Astrocyte (in vitro differentiated cells and primary cell): ENCODE data around the gene TMEM198. TPM values are rescaled to one million over a fixed set of nuclear protein-coding genes. Genes with fewer than 3 reads are reported as not detected.

Experiments used
- DNase-seq: peaks from one replicate; pipeline ENCODE4 v3.0.0-alpha.2; 2010; ENCODE audit warnings: low read depth
- FAIRE-seq: peaks from 2 replicates; lab custom pipeline; 2011; peaks lifted over from hg19 to GRCh38; lab: Jason Lieb, UNC
- H2AFZ ChIP-seq: 2 replicates; pipeline ENCODE4 v1.6.0; 2012; ENCODE audit warnings: low read depth, low read length, inconsistent platforms
- H3K27ac ChIP-seq: 2 replicates; pipeline ENCODE4 v1.5.1; 2011; ENCODE audit warnings: low read depth, low read length, inconsistent platforms
- H3K27me3 ChIP-seq: 2 replicates; pipeline ENCODE4 v1.6.0; 2011; ENCODE audit warnings: low read length, inconsistent platforms; ENCODE audit not compliant: insufficient read depth
- H3K36me3 ChIP-seq: 2 replicates; pipeline ENCODE4 v1.5.1; 2011; ENCODE audit warnings: low read length, inconsistent platforms; ENCODE audit not compliant: insufficient read depth
- H3K4me1 ChIP-seq: 2 replicates; pipeline ENCODE4 v1.5.1; 2011; ENCODE audit warnings: low read length, inconsistent platforms; ENCODE audit not compliant: insufficient read depth
- H3K4me2 ChIP-seq: 2 replicates; pipeline ENCODE4 v1.6.0; 2012; ENCODE audit warnings: low read length, inconsistent platforms
- H3K4me3 ChIP-seq: 2 replicates; pipeline ENCODE4 v1.5.1; 2011; ENCODE audit warnings: low read depth, mild to moderate bottlenecking, low read length, inconsistent platforms; ENCODE audit not compliant: insufficient read depth
- H3K79me2 ChIP-seq: 2 replicates; pipeline ENCODE4 v1.6.0; 2012; ENCODE audit warnings: mild to moderate bottlenecking, low read length, inconsistent platforms; ENCODE audit not compliant: insufficient read depth
- H3K9ac ChIP-seq: 2 replicates; pipeline ENCODE4 v1.6.0; 2012; ENCODE audit warnings: mild to moderate bottlenecking, low read length, inconsistent platforms
- H3K9me3 ChIP-seq: 2 replicates; pipeline ENCODE4 v1.5.1; 2012; ENCODE audit warnings: low read depth, mild to moderate bottlenecking, low read length, inconsistent platforms; ENCODE audit not compliant: insufficient read depth
- H4K20me1 ChIP-seq: 2 replicates; pipeline ENCODE4 v1.6.0; 2012; ENCODE audit warnings: low read length, inconsistent platforms; ENCODE audit not compliant: insufficient read depth
- H3K27ac Mint-ChIP-seq: one replicate; pipeline ENCODE4 v1.8.0; 2021; ENCODE audit warnings: mild to moderate bottlenecking, mixed read lengths; ENCODE audit not compliant: unreplicated experiment
- H3K27me3 Mint-ChIP-seq: one replicate; pipeline ENCODE4 v1.8.0; 2021; ENCODE audit warnings: low read depth, mixed read lengths; ENCODE audit not compliant: unreplicated experiment
- H3K36me3 Mint-ChIP-seq: one replicate; pipeline ENCODE4 v1.8.0; 2021; ENCODE audit warnings: low read depth, mixed read lengths; ENCODE audit not compliant: unreplicated experiment
- H3K4me1 Mint-ChIP-seq: one replicate; pipeline ENCODE4 v1.8.0; 2021; ENCODE audit warnings: low read depth, mixed read lengths; ENCODE audit not compliant: unreplicated experiment
- H3K4me3 Mint-ChIP-seq: one replicate; pipeline ENCODE4 v1.8.0; 2021; ENCODE audit warnings: mild to moderate bottlenecking, moderate library complexity, mixed read lengths; ENCODE audit not compliant: unreplicated experiment
- H3K9me3 Mint-ChIP-seq: one replicate; pipeline ENCODE4 v1.8.0; 2021; ENCODE audit warnings: mild to moderate bottlenecking, mixed read lengths; ENCODE audit not compliant: unreplicated experiment
- EZH2 ChIP-seq: IDR thresholded peaks from 2 replicates; pipeline ENCODE4 v1.6.1; 2012; ENCODE audit warnings: mild to moderate bottlenecking, low read length, inconsistent platforms; ENCODE audit not compliant: insufficient read depth
- total RNA-seq: library from RNA; stranded (reverse); gene quantifications from 2 replicates; pipeline ENCODE4 v1.2.1, GENCODE V29; 2021
- TF ChIP-seq, protein P1 (sequence below): IDR thresholded peaks from 2 replicates; pipeline ENCODE4 v1.5.1; 2011; ENCODE audit warnings: low read depth, mild to moderate bottlenecking, inconsistent platforms, low read length, moderate library complexity; ENCODE audit not compliant: insufficient read depth

TMEM198 gene
- total RNA-seq, 1 donor from 2014 or later, result 3.8 TPM

GRCh38 chr2:219505585-219505984 is 38.2 kb upstream of the TMEM198 start:
- Histone ChIP-seq H3K9ac (no peak overlapping the region), H3K79me2 (no peaks in the 10 kb centered on the region), H2AFZ (no peak overlapping the region), H3K27me3 (peaks cover 2% of the 10 kb centered on the region), H4K20me1 (peaks cover 8% of the 10 kb centered on the region), H3K4me1 (peaks cover 25% of the 10 kb centered on the region), H3K4me3 (no peak overlapping the region), H3K27ac (no peak overlapping the region), H3K9me3 (no peaks in the 10 kb centered on the region), H3K36me3 (peaks cover 7% of the 10 kb centered on the region), H3K4me2 (no peak overlapping the region)
- no peak for FAIRE-seq
- Mint-ChIP-seq H3K9me3 (peaks cover 2% of the 10 kb centered on the region), H3K4me1 (peaks cover 19% of the 10 kb centered on the region), H3K36me3 (peaks cover 19% of the 10 kb centered on the region), H3K27me3 (peaks cover 2% of the 10 kb centered on the region), H3K27ac (no peak overlapping the region), H3K4me3 (no peak overlapping the region)
- no peak for DNase-seq
- TF ChIP-seq, protein P1, sequence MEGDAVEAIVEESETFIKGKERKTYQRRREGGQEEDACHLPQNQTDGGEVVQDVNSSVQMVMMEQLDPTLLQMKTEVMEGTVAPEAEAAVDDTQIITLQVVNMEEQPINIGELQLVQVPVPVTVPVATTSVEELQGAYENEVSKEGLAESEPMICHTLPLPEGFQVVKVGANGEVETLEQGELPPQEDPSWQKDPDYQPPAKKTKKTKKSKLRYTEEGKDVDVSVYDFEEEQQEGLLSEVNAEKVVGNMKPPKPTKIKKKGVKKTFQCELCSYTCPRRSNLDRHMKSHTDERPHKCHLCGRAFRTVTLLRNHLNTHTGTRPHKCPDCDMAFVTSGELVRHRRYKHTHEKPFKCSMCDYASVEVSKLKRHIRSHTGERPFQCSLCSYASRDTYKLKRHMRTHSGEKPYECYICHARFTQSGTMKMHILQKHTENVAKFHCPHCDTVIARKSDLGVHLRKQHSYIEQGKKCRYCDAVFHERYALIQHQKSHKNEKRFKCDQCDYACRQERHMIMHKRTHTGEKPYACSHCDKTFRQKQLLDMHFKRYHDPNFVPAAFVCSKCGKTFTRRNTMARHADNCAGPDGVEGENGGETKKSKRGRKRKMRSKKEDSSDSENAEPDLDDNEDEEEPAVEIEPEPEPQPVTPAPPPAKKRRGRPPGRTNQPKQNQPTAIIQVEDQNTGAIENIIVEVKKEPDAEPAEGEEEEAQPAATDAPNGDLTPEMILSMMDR, result no peak
- TF ChIP-seq EZH2, result no peak

- Histone ChIP-seq H4K20me1 (peaks cover 8% of the 10 kb centered on the region), H3K36me3 (peaks cover 7% of the 10 kb centered on the region), H3K27me3 (peaks cover 2% of the 10 kb centered on the region), H3K27ac (no peak overlapping the region), H3K4me3 (no peak overlapping the region), H3K9ac (peak overlapping the region; percentile 1), H3K4me1 (peaks cover 21% of the 10 kb centered on the region), H3K4me2 (no peak overlapping the region), H2AFZ (no peak overlapping the region), H3K9me3 (no peaks in the 10 kb centered on the region), H3K79me2 (no peaks in the 10 kb centered on the region)
- H3K4me1 Mint-ChIP-seq, result peaks cover 18% of the 10 kb centered on the region
- H3K27me3 Mint-ChIP-seq, result peaks cover 2% of the 10 kb centered on the region
- H3K27ac Mint-ChIP-seq, result no peak overlapping the region
- TF ChIP-seq EZH2, result no peak
- TF ChIP-seq, protein P1, result no peak
- peaks cover 2% of the 10 kb centered on the region for H3K9me3 Mint-ChIP-seq
- FAIRE-seq (no peak), DNase-seq (no peak)
- no peak overlapping the region for H3K4me3 Mint-ChIP-seq
- H3K36me3 Mint-ChIP-seq, result peaks cover 18% of the 10 kb centered on the region
Observed at GRCh38 chr2:219506153-219506801, 37.6 kb upstream of the TMEM198 start.
